ENCODE results near the gene LAMB2.

DNA sequence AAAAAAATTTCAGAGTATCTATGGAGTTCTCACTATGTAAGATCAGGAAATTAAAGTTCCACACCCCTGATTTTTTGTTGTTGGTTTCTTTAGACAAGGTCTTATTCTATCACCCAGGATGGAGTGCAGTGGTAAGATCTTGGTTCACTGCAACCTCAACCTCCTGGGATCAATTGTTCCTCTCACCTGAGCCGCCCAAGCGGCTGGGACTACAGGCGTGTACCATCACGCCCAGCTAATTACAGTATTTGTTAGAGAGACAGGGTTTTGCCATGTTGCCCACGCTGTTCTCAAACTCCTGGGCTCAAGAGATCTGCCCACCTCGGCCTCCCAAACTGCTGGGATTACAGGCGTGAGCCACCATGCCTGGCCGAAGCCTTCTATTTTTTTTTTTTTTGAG is 51.4 kb downstream of the LAMB2 start:
- no peak for TF ChIP-seq MAX (IDR thresholded peaks at IDR 0.05; ENCODE audit: low read depth)
- no peak for TF ChIP-seq TEAD4 (IDR thresholded peaks at IDR 0.05; ENCODE audit: borderline replicate concordance, insufficient read depth)
- TF ChIP-seq, protein P1, sequence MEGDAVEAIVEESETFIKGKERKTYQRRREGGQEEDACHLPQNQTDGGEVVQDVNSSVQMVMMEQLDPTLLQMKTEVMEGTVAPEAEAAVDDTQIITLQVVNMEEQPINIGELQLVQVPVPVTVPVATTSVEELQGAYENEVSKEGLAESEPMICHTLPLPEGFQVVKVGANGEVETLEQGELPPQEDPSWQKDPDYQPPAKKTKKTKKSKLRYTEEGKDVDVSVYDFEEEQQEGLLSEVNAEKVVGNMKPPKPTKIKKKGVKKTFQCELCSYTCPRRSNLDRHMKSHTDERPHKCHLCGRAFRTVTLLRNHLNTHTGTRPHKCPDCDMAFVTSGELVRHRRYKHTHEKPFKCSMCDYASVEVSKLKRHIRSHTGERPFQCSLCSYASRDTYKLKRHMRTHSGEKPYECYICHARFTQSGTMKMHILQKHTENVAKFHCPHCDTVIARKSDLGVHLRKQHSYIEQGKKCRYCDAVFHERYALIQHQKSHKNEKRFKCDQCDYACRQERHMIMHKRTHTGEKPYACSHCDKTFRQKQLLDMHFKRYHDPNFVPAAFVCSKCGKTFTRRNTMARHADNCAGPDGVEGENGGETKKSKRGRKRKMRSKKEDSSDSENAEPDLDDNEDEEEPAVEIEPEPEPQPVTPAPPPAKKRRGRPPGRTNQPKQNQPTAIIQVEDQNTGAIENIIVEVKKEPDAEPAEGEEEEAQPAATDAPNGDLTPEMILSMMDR (IDR thresholded peaks at IDR 0.05): no peak
- TF ChIP-seq RCOR1 (IDR thresholded peaks at IDR 0.05; ENCODE audit: low read length): no peak
